A549 (cell line): ENCODE measurements around the gene COPS9.

Source experiments
- CTCF ChIP-seq: fragments of >200 bp; sonication (Bioruptor Twin); formaldehyde crosslinking; IDR thresholded peaks from 3 replicates; pipeline ENCODE4 v1.5.1; 2016
- MAFK ChIP-seq: fragments of 450-650 bp; IDR thresholded peaks from 2 replicates; pipeline ENCODE4 v1.6.1; 2014; ENCODE audit not compliant: partially characterized antibody
- MAZ ChIP-seq: fragments of 150-350 bp; IDR thresholded peaks from 2 replicates; pipeline ENCODE4 v1.6.1; 2014; ENCODE audit warnings: antibody characterized with exemption, low read depth, low read length, borderline replicate concordance
- POLR2A ChIP-seq: IDR thresholded peaks from 2 replicates; pipeline ENCODE4 v1.6.1; 2012; ENCODE audit warnings: mild to moderate bottlenecking, low read length
- TF ChIP-seq, protein P1 (sequence below): IDR thresholded peaks from 2 replicates; pipeline ENCODE4 v1.6.1; 2012

GRCh38 chr2:240165661-240166060 is 29.6 kb upstream of the COPS9 start:
- TF ChIP-seq POLR2A (no peak), MAFK (no peak), CTCF (no peak), MAZ (no peak)
- TF ChIP-seq, protein P1, sequence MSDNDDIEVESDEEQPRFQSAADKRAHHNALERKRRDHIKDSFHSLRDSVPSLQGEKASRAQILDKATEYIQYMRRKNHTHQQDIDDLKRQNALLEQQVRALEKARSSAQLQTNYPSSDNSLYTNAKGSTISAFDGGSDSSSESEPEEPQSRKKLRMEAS = no peak
